Measurements from ENCODE around the gene METTL1.
"Not testable (repeated sequence)": the region's sequence is repeated elsewhere in the genome, so short reads cannot be mapped to it uniquely, and the experiment has no call there.

METTL1 gene

DNA sequence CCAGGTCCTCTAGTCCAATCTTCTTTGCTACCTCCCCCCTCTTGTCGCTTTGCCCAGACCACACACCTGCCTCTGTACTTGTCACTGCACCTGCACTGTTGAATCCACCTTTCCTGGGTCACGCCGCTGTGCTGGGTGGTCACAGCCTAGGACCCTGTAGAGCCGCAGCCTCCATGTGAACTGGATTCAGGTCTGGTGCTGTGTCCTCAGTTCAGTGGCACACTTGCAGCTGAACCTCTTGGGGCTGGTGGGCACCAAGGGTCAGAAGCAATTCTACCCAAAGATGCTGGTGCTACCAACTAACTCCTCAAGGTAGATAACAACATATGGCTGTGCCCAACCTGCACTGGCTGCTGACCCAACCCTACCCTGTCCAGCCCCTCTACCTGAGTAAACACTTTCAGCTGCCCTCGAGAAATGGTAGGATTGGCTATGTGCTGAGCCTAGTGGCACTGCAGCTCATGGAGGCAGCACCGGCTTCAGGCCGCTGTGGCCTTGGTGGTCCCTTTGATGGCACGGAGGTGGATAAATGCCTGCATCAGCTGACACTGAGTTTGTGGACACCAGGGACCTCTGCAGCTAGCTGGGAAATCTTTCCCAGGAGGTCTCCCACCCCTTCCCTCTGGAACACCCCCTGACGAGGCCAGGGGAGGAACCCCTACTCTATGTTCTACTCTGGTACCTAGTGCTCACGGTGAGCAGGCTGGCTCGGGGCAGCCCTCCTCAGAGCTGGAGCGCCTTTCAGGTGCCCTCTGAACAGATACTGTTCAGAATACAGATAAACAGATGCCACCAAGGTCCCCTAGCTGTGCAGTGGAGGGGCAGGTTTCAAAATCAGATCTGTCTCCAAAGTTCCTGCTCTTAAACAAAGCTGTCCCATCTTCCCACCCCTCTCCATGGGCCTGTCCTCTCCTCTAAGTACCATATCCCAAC lies 47.6 kb downstream of the METTL1 start:
- no peak for DNase-seq (ENCODE audit: low read depth in 2 of 2)

GRCh38 chr12:57723630-57723962 lies 48.3 kb downstream of the METTL1 start:
- DNase-seq (ENCODE audit: low read depth in 2 of 2), result no peak

DNA sequence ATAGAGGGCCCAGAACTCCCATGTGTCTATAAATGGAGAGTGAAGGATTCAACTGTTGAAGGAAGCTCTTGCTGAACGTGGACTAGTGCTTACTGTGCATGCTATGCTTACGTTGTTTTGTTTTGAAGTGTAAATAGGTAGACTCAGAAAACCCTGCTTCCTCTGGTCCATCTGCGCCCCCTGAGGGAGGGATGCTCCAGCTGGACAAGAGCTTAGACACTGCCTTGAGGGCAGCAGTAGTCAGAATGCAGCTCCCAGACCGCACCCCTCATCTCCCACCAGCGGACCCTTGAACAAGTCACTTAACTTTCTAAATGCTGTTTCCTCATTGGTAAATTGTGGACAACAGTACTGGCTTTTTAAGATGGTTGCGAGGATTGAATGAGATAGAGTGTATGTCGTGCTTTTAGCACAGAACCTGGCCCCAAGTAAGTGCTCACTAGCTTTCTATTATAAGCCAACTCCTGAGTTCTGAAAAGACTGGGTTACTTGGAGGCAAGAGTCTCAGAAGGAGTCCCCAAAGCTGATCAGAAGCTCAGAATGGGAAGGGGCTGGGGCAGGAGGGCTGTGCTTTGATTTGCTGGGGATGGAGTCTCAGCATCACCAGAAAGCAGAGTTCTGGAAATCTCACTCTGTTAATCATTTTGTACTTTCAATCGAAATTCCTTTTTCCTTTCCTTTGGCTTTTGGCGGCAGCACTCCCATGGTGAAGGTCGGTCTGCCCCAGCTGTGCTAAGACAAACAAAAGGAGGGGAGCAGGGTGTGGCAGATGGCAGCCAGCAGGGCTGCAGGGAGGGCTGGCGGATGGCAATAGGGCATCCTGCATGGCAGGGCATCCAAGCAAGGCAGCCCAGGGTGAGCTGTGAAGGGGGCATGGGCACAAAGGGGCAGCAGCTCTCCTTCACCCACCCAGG lies 48.9 kb downstream of the METTL1 start:
- DNase-seq (ENCODE audit: low read depth in 2 of 2), result no peak

DNA sequence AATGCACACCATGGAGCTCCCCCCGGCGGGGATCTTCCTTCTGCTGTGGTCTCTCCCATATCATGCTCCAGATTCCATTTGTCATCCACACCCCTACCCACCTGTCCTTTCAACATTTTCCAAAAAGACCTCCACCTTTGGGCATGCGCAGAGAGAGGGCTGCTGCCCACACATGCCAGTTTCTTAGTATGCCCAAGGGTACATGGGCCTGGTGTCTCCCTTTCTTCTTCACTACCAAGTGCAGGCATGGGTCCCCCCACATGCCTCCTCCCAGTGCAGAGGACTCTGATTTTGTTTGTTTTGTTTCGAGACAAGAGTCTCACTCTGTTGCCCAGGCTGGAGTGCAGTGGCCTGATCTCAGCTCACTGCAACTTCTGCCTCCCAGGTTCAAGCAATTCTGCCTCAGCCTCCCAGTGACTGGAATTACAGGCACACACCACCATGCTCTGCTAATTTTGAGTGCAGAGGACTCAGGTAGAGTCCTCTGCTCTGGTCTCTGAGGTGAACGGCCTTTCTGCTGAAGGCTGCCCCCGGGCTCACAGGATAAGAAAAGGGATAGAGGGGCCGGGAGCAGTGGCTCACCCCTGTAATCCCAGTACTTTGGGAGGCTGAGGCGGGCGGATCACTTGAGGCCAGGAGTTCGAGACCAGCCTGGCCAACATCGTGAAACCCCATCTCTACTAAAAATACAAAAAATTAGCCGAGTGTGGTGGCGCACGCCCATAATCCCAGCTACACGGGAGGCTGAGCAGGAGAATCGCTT lies 49.9 kb downstream of the METTL1 start:
- not testable (repeated sequence) for DNase-seq (ENCODE audit: low read depth in 2 of 2)

DNA sequence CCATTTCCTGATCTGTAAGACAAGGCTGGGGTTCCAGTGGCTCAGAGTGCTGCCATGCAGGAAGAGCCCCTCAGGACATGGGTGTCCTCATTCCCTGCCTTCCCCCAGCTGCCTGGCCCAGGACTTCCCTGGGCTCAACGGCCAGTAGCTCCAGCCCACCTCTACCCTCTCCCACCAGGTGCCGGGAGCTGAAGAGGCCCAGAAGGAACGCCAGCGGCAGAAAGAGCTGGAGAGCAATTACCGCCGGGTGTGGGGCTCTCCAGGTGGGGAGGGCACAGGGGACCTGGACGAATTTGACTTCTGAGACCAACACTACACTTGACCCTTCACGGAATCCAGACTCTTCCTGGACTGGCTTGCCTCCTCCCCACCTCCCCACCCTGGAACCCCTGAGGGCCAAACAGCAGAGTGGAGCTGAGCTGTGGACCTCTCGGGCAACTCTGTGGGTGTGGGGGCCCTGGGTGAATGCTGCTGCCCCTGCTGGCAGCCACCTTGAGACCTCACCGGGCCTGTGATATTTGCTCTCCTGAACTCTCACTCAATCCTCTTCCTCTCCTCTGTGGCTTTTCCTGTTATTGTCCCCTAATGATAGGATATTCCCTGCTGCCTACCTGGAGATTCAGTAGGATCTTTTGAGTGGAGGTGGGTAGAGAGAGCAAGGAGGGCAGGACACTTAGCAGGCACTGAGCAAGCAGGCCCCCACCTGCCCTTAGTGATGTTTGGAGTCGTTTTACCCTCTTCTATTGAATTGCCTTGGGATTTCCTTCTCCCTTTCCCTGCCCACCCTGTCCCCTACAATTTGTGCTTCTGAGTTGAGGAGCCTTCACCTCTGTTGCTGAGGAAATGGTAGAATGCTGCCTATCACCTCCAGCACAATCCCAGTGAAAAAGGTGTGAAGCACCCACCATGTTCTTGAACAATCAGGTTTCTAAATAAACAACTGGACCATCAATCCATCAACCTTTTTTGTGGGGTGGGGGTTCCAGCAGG lies 51.0 kb downstream of the METTL1 start:
- no peak for DNase-seq (ENCODE audit: low read depth in 2 of 2)

- no peak for DNase-seq (ENCODE audit: low read depth in 2 of 2)
Observed at GRCh38 chr12:57719777-57720605, 51.9 kb downstream of the METTL1 start.

GRCh38 chr12:57718641-57719528 lies 53.0 kb downstream of the METTL1 start:
- DNase-seq (ENCODE audit: low read depth in 2 of 2), result no peak
